ENCODE data around the gene LRRC15. TPM values are rescaled to one million over a fixed set of nuclear protein-coding genes. Genes with fewer than 3 reads are reported as not detected.

The LRRC15 gene
- total and polyA plus RNA-seq, 2 experiments from 2014 or later = not detected

DNA sequence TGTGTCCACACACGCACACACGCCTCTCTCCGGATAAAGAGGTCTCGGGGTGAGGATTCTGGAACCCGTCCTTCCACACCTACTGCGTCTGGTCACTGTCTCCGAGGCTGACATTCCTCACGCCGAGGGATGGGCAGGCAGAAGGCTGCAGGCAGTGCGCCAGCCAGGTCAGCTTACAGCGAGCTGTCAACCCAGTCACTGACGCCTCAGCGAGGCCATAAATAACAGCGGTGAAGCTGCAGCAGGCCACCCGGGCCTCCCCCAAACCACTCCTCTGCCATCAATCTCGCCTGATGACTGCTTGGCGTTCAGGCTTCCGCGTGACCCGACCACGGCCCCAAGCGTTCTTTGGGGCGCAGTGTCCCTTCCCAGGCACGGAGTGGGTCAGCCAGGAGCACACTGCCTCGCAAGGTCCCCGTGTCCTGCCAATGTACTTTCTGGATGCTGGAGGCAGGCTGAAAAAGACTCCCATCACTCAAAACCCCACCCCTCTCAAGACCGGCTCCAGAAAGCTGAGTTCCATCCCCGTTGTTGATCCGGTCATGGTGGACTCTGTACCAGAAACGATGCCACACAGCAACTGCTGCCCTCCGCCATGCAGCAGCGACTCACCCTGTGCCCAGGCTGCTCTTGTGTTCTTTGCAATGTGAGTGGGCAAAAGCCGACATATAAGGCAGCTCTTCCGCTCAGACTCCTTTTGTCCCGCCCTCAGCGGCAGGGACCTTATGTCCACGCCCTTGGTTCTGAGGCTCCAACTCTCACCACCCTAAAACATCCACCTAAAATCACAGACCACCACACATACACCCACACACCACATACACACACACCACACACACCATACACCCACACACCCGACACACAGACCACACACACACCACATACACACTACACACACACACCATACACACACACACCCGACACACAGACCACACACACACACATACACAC is 45.5 kb downstream of the LRRC15 start:
- TF ChIP-seq EZH2phosphoT487 (IDR thresholded peaks at IDR 0.05; ENCODE audit: low read depth, severe bottlenecking, unreplicated experiment) = peak; percentile 59
- TF ChIP-seq, protein P1, sequence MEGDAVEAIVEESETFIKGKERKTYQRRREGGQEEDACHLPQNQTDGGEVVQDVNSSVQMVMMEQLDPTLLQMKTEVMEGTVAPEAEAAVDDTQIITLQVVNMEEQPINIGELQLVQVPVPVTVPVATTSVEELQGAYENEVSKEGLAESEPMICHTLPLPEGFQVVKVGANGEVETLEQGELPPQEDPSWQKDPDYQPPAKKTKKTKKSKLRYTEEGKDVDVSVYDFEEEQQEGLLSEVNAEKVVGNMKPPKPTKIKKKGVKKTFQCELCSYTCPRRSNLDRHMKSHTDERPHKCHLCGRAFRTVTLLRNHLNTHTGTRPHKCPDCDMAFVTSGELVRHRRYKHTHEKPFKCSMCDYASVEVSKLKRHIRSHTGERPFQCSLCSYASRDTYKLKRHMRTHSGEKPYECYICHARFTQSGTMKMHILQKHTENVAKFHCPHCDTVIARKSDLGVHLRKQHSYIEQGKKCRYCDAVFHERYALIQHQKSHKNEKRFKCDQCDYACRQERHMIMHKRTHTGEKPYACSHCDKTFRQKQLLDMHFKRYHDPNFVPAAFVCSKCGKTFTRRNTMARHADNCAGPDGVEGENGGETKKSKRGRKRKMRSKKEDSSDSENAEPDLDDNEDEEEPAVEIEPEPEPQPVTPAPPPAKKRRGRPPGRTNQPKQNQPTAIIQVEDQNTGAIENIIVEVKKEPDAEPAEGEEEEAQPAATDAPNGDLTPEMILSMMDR (IDR thresholded peaks at IDR 0.05; ENCODE audit: poor library complexity) = no peak
- Histone ChIP-seq H3K4me3 (no peak overlapping the region), H3K4me2 (peak overlapping the region; percentile 72), H2AFZ (no peak overlapping the region), H3K9me3 (ENCODE audit: low read depth) (no peaks in the 10 kb centered on the region), H3K27ac (peak overlapping the region; percentile 79), H3K36me3 (replicated peaks; ENCODE audit: insufficient read depth, low read depth) (no peaks in the 10 kb centered on the region), H4K20me1 (ENCODE audit: insufficient read depth, poor library complexity, severe bottlenecking) (no peaks in the 10 kb centered on the region), H3K4me1 (ENCODE audit: insufficient read depth) (peaks cover 31% of the 10 kb centered on the region), H3K27me3 (no peaks in the 10 kb centered on the region), H3K79me2 (no peaks in the 10 kb centered on the region), H3K9me2 (replicated peaks; ENCODE audit: insufficient read depth) (no peaks in the 10 kb centered on the region)
- peak; percentile 89 for DNase-seq (ENCODE audit: low spot score)
- 45% methylated on average over 38 of the region's 39 CpGs for WGBS (ENCODE audit: low lambda C conversion rate, missing lambda C conversion rate)

DNA sequence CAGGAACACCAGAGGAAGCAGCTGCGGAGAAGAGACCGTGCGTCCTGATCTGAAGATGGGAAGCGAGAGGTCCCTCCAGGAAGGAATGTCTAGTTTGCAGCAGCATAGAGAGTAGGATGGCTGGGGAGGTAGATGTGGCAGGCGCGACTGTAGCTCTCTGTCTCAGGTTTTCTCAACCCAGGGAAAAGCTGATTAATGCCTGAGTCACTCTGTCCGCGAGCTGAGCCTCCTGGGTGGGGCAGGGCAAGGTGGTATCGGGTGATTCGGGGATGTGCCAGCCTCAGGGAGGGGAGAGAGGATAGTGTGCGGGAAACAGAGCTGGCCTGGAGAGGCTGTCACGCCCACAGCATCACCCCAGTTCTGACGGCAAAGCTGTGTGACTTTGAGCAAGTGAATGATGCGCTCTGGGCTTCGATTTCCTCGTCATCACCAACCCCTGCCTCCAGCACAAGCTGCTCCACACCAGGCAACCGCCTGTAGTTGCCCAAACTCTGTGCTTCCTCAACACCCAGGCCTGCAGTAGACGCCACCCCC is 46.8 kb downstream of the LRRC15 start:
- peak overlapping the region; percentile 79 for H3K27ac ChIP-seq
- no peaks in the 10 kb centered on the region for H3K36me3 ChIP-seq (replicated peaks; ENCODE audit: insufficient read depth, low read depth)
- H4K20me1 ChIP-seq (ENCODE audit: insufficient read depth, poor library complexity, severe bottlenecking) = no peaks in the 10 kb centered on the region
- H3K9me3 ChIP-seq (ENCODE audit: low read depth) = no peaks in the 10 kb centered on the region
- H3K27me3 ChIP-seq = no peaks in the 10 kb centered on the region
- H2AFZ ChIP-seq = no peak overlapping the region
- no peak for TF ChIP-seq EZH2 (IDR thresholded peaks at IDR 0.05; ENCODE audit: borderline replicate concordance)
- TF ChIP-seq, protein P1 (IDR thresholded peaks at IDR 0.05; ENCODE audit: poor library complexity) = no peak
- TF ChIP-seq EZH2phosphoT487 (IDR thresholded peaks at IDR 0.05; ENCODE audit: low read depth, severe bottlenecking, unreplicated experiment) = no peak
- peak overlapping the region; percentile 51 for H3K4me2 ChIP-seq
- peaks cover 31% of the 10 kb centered on the region for H3K4me1 ChIP-seq (ENCODE audit: insufficient read depth)
- WGBS (ENCODE audit: low lambda C conversion rate, missing lambda C conversion rate) = 68% methylated on average over 18 of the region's 18 CpGs
- H3K9me2 ChIP-seq (replicated peaks; ENCODE audit: insufficient read depth) = no peaks in the 10 kb centered on the region
- H3K4me3 ChIP-seq = no peak overlapping the region
- peak; percentile 78 for DNase-seq (ENCODE audit: low spot score)
- no peaks in the 10 kb centered on the region for H3K79me2 ChIP-seq

DNA sequence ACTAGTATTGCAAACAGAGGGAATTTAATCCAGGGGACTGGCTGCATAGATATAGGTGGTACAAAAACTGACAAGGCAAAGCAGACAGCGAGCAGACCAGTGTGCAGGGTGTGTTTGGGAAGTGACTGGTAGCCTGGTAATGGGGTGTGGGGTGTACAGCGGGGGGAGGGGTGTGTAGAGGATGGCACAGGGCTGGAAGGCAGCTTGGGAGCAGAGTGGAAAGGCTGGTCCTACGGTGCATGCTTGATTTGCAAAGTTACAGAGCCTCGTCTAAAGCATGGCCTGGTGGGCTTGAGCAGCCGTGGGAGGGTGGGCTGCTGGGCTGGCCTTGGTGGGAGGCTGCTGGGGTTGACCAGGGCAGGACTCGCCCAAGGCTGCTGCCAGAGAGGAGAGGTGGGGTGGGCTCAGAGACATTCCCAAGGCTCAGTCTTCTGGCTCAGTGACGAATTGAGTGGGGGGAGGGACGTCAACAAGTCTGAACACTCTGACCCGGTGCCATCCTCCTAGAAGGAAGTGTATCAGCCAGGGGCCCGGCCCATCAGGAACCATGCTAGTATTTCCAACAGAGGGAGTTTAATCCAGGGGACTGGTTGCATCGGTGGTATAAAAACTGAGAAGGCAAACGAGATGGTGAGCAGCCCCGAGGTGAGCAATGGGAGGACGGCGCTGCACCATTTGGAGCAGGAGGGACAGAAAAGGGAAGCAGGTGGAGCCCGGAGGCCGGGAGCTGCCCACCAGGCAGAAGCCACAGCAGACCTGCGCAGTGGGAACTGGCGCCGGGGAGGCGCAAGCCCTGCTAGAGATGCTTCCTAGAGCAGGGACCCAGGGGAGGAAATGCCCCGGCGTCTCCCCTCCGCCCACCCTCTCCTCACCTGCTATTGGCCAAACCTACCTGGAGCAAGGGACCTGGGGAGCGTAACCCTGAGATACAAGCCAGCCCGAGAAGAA is 47.6 kb downstream of the LRRC15 start:
- DNase-seq (ENCODE audit: low spot score) = no peak
- H3K79me2 ChIP-seq = no peaks in the 10 kb centered on the region
- H3K9me3 ChIP-seq (ENCODE audit: low read depth) = no peaks in the 10 kb centered on the region
- no peak overlapping the region for H2AFZ ChIP-seq
- H4K20me1 ChIP-seq (ENCODE audit: insufficient read depth, poor library complexity, severe bottlenecking) = no peaks in the 10 kb centered on the region
- H3K27me3 ChIP-seq = no peaks in the 10 kb centered on the region
- peaks cover 31% of the 10 kb centered on the region for H3K4me1 ChIP-seq (ENCODE audit: insufficient read depth)
- H3K27ac ChIP-seq = peak overlapping the region; percentile 75
- 86% methylated on average over 24 of the region's 26 CpGs for WGBS (ENCODE audit: low lambda C conversion rate, missing lambda C conversion rate)
- TF ChIP-seq, protein P1 (IDR thresholded peaks at IDR 0.05; ENCODE audit: poor library complexity) = no peak
- no peak for TF ChIP-seq EZH2 (IDR thresholded peaks at IDR 0.05; ENCODE audit: borderline replicate concordance)
- no peak for TF ChIP-seq EZH2phosphoT487 (IDR thresholded peaks at IDR 0.05; ENCODE audit: low read depth, severe bottlenecking, unreplicated experiment)
- no peak overlapping the region for H3K4me3 ChIP-seq
- peak overlapping the region; percentile 51 for H3K4me2 ChIP-seq
- H3K9me2 ChIP-seq (replicated peaks; ENCODE audit: insufficient read depth) = no peaks in the 10 kb centered on the region
- H3K36me3 ChIP-seq (replicated peaks; ENCODE audit: insufficient read depth, low read depth) = no peaks in the 10 kb centered on the region

Data from hepatocyte (in vitro differentiated cells).